Ovary (tissue), 3 donors: Measurements from ENCODE around the gene CAPN13.
"Not testable (repeated sequence)": the region's sequence is repeated elsewhere in the genome, so short reads cannot be mapped to it uniquely, and the experiment has no call there.

ENCODE experiments used
- CTCF ChIP-seq, 3 donors: fragments of 450-650 bp in 2 of 3; fragments of 200-600 bp in 1 of 3; IDR thresholded peaks; one replicate each; pipeline versions ENCODE4 v1.5.1 to v1.8.0; 2016 to 2022; ENCODE audit warnings: antibody characterized with exemption in 3 of 3, mild to moderate bottlenecking in 1 of 3
- EP300 ChIP-seq: sonication (generic); formaldehyde crosslinking; IDR thresholded peaks from one replicate; pipeline ENCODE4 v1.6.1; 2017; ENCODE audit warnings: antibody characterized with exemption
- POLR2A ChIP-seq: fragments of 450-650 bp; IDR thresholded peaks from one replicate; pipeline ENCODE4 v1.6.1; 2017; ENCODE audit warnings: antibody characterized with exemption, mild to moderate bottlenecking, moderate library complexity
- donor health status: DM: no; HTN: no; CAD: no.

DNA sequence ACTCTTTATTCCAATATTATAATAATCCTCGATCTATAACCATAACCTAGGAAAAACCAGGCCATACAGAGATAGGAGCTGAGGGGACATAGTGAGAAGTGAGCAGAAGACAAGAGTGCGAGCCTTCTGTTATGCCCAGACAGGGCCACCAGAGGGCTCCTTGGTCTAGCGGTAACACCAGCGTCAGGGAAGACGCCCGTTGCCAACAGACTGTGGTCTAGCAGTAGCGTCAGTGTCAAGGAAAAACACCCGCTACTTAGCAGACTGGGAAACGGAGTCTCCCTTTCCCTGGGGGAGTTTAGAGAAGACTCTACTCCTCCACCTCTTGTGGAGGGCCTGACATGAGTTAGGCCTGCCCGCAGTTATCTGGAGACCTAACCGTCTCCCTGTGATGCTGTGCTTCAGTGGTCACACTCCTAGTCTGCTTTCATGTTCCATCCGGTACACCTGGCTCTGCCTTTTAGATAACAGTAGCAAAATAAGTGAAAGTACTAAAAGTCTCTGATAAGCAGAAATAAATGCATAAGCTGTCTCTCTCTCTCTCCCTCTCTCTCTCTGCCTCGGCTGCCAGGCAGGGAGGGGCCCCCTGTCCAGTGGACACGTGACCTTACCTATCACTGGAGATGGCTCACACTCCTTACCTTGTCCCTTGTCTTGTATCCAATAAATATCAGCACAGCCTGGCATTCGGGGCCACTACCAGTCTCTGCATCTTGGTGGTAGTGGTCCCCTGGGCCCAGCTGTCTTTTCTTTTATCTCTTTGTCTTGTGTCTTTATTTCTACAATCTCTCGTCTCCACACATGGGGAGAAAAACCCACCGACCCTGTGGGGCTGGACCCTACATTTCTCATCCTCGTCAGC, 109.8 kb downstream of the CAPN13 start:
- not testable (repeated sequence) for TF ChIP-seq CTCF (IDR thresholded peaks at IDR 0.05); POLR2A; EP300
